IMR-90 (cell line): ENCODE results near the gene PPIP5K2. TPM values are rescaled to one million over a fixed set of nuclear protein-coding genes. Genes with fewer than 3 reads are reported as not detected.

Source experiments
- ATAC-seq: fragments of 200-7000 bp; cut with Tn5 transposase; 2 replicates; pipeline ENCODE4 v1.9.1; 2020; ENCODE audit warnings: low read depth, mild to moderate bottlenecking, moderate library complexity
- BruUV-seq: library from RNA; stranded (reverse); fragments of 400-500 nt; replicated peaks from 2 replicates; lab custom pipeline; 2021; lab: Mats Ljungman, UMichigan
- CTCF ChIA-PET: fragments of 300-600 bp; formaldehyde crosslinking; extraction: SDS; loops from one replicate; lab custom pipeline; 2021; ENCODE audit warnings: antibody characterized with exemption; lab: Yijun Ruan, JAX
- POLR2A ChIA-PET: fragments of 300-600 bp; sonication (Branson Sonifier 250); formaldehyde crosslinking; loops from one replicate; lab custom pipeline; 2022; ENCODE audit warnings: antibody characterized with exemption; ENCODE audit not compliant: unreplicated experiment; lab: Charles Lee
- DNase-seq: peaks from one replicate; pipeline ENCODE4 v3.0.0; 2013
- H2AFZ ChIP-seq: replicated peaks from 2 replicates; pipeline ENCODE3; 2013; ENCODE audit warnings: low read length, mild to moderate bottlenecking; ENCODE audit not compliant: poor library complexity
- H2AK5ac ChIP-seq: 2 replicates; pipeline ENCODE4 v1.6.1; 2013; ENCODE audit warnings: low read depth, low read length, inconsistent platforms
- H2AK9ac ChIP-seq: replicated peaks from 2 replicates; pipeline ENCODE3; 2013; ENCODE audit warnings: mild to moderate bottlenecking, low read depth, low read length, moderate library complexity; ENCODE audit not compliant: poor library complexity
- H2BK120ac ChIP-seq: 2 replicates; pipeline ENCODE4 v1.6.1; 2013; ENCODE audit warnings: low read depth, low read length, inconsistent platforms
- H2BK15ac ChIP-seq: 3 replicates; pipeline ENCODE4 v1.6.1; 2013; ENCODE audit warnings: low read depth, low read length, inconsistent platforms
- H2BK20ac ChIP-seq: 2 replicates; pipeline ENCODE4 v1.6.1; 2013; ENCODE audit warnings: low read depth, mild to moderate bottlenecking, inconsistent platforms, low read length, moderate library complexity
- H2BK5ac ChIP-seq: 2 replicates; pipeline ENCODE4 v1.6.1; 2013; ENCODE audit warnings: mild to moderate bottlenecking, low read depth, low read length, inconsistent platforms; ENCODE audit not compliant: poor library complexity, severe bottlenecking
- H3K14ac ChIP-seq: replicated peaks from 2 replicates; pipeline ENCODE4 v1.6.1; 2013; ENCODE audit warnings: low read depth, low read length, inconsistent platforms
- H3K18ac ChIP-seq: 2 replicates; pipeline ENCODE4 v1.6.1; 2013; ENCODE audit warnings: low read depth, low read length, control low read depth
- H3K23ac ChIP-seq: 2 replicates; pipeline ENCODE4 v1.6.1; 2013; ENCODE audit warnings: low read depth, low read length, inconsistent platforms
- H3K27ac ChIP-seq: 2 replicates; pipeline ENCODE4 v1.5.1; 2013; ENCODE audit warnings: mild to moderate bottlenecking, control low read depth, low read length; ENCODE audit not compliant: insufficient read depth
- H3K27me3 ChIP-seq: 2 replicates; pipeline ENCODE4 v1.6.1; 2013; ENCODE audit warnings: low read length; ENCODE audit not compliant: control insufficient read depth, insufficient read depth
- H3K36me3 ChIP-seq: 2 replicates; pipeline ENCODE4 v1.6.1; 2013; ENCODE audit warnings: low read length, mixed read lengths; ENCODE audit not compliant: control insufficient read depth, insufficient read depth
- H3K4ac ChIP-seq: 2 replicates; pipeline ENCODE4 v1.6.1; 2013; ENCODE audit warnings: low read depth, low read length, inconsistent platforms
- H3K4me1 ChIP-seq: 2 replicates; pipeline ENCODE4 v1.6.1; 2013; ENCODE audit warnings: low read length, mixed read lengths; ENCODE audit not compliant: control insufficient read depth, insufficient read depth
- H3K4me2 ChIP-seq: 2 replicates; pipeline ENCODE4 v1.6.1; 2013; ENCODE audit warnings: low read depth, mild to moderate bottlenecking, control low read depth, low read length, moderate library complexity
- H3K4me3 ChIP-seq: 2 replicates; pipeline ENCODE4 v1.5.1; 2013; ENCODE audit warnings: low read depth, mild to moderate bottlenecking, control low read depth, low read length, moderate library complexity; ENCODE audit not compliant: insufficient read depth
- H3K56ac ChIP-seq: 2 replicates; pipeline ENCODE4 v1.6.1; 2013; ENCODE audit warnings: low read length, inconsistent platforms; ENCODE audit not compliant: insufficient read depth; ENCODE audit errors: extremely low read depth
- H3K79me1 ChIP-seq, 2 experiments: 2 replicates each; pipeline ENCODE4 v1.6.1; 2013; ENCODE audit warnings: low read length in 2 of 2, inconsistent platforms in 1 of 2, low read depth in 1 of 2
- H3K9ac ChIP-seq: 2 replicates; pipeline ENCODE4 v1.6.1; 2013; ENCODE audit warnings: low read depth, low read length, control low read depth
- H3K9me1 ChIP-seq: 2 replicates; pipeline ENCODE4 v1.6.1; 2013; ENCODE audit warnings: low read length, inconsistent platforms; ENCODE audit not compliant: insufficient read depth
- H3K9me3 ChIP-seq: 2 replicates; pipeline ENCODE4 v1.6.1; 2013; ENCODE audit warnings: low read length; ENCODE audit not compliant: control insufficient read depth, insufficient read depth
- H4K20me1 ChIP-seq: 2 replicates; pipeline ENCODE4 v1.6.1; 2013; ENCODE audit warnings: low read length, inconsistent platforms; ENCODE audit not compliant: insufficient read depth
- H4K5ac ChIP-seq: 2 replicates; pipeline ENCODE4 v1.6.1; 2013; ENCODE audit warnings: mild to moderate bottlenecking, low read depth, low read length, control low read depth
- H4K8ac ChIP-seq, 2 experiments: 2 replicates each; pipeline ENCODE4 v1.6.1; 2013; ENCODE audit warnings: low read depth in 2 of 2, low read length in 2 of 2, control low read depth in 1 of 2, inconsistent platforms in 1 of 2
- H4K91ac ChIP-seq: 2 replicates; pipeline ENCODE4 v1.6.1; 2013; ENCODE audit warnings: low read depth, low read length, inconsistent platforms; ENCODE audit not compliant: insufficient read depth
- MAFK ChIP-seq: IDR thresholded peaks from 2 replicates; pipeline ENCODE4 v1.6.1; 2012; ENCODE audit warnings: low read depth, low read length, improper control_type of control experiment
- MXI1 ChIP-seq: IDR thresholded peaks from 2 replicates; pipeline ENCODE4 v1.6.1; 2012; ENCODE audit warnings: low read depth, mild to moderate bottlenecking, low read length, moderate library complexity, borderline replicate concordance
- NFE2L2 ChIP-seq: fragments of 150-350 bp; IDR thresholded peaks from 2 replicates; pipeline ENCODE4 v1.6.1; 2016; ENCODE audit warnings: low read depth, mild to moderate bottlenecking, low read length
- RAD21 ChIP-seq: IDR thresholded peaks from 2 replicates; pipeline ENCODE4 v1.6.1; 2012; ENCODE audit warnings: low read length, improper control_type of control experiment
- RCOR1 ChIP-seq: IDR thresholded peaks from 2 replicates; pipeline ENCODE4 v1.6.1; 2012; ENCODE audit warnings: mild to moderate bottlenecking, low read length, improper control_type of control experiment; ENCODE audit not compliant: insufficient replicate concordance
- WGBS, 2 experiments: methylation state at CpG; one replicate each; pipeline versions ENCODE4 v1.1.5 to v1.1.7; 2013; ENCODE audit warnings: missing lambda C conversion rate in 2 of 2; ENCODE audit not compliant: insufficient read length in 1 of 2; ENCODE audit errors: extremely low coverage in 2 of 2; 5-methylcytosine and 5-hydroxymethylcytosine counted together
- dilution Hi-C: fragments of 300-500 bp; cut with HindIII; formaldehyde crosslinking; loops from one replicate; pipeline ENCODE4 v1.14.3; 2018; ENCODE audit warnings: low sequenced_read_pairs; ENCODE audit not compliant: unreplicated experiment
- in situ Hi-C: fragments of 300-500 bp; cut with MboI; formaldehyde crosslinking; loops from 3 replicates; pipeline ENCODE4 v1.14.3; 2019; ENCODE audit warnings: low sequenced_read_pairs, inconsistent platforms, mixed read lengths
- intact Hi-C: fragments of 100-400 bp; cut with micrococcal nuclease; formaldehyde crosslinking; loops from 2 replicates; pipeline ENCODE4 v1.10.0; 2022
- polyA plus RNA-seq, 3 experiments: library from polyadenylated mRNA; depleted of rRNA; stranded (reverse); fragments of >200 nt; gene quantifications; 2 replicates each; pipeline ENCODE4 v1.2.3, GENCODE V29; 2012; ENCODE audit warnings: low replicate concordance in 1 of 3
- total RNA-seq: library from RNA; depleted of rRNA; stranded (reverse); fragments of >200 nt; gene quantifications from 2 replicates; pipeline ENCODE4 v1.2.3, GENCODE V29; 2012
- TF ChIP-seq, protein P1 (sequence below): fragments of 150-350 bp; IDR thresholded peaks from 2 replicates; pipeline ENCODE4 v1.6.1; 2016; ENCODE audit warnings: low read depth, mild to moderate bottlenecking, low read length, moderate library complexity, borderline replicate concordance
- TF ChIP-seq, protein P2 (sequence below): fragments of 150-350 bp; IDR thresholded peaks from 2 replicates; pipeline ENCODE4 v1.6.1; 2017; ENCODE audit warnings: mild to moderate bottlenecking, antibody characterized with exemption, low read length, low read depth
- TF ChIP-seq, protein P3 (sequence below): conservative IDR thresholded peaks from 2 replicates; pipeline ENCODE4 v1.5.1; 2012; ENCODE audit warnings: mild to moderate bottlenecking, low read depth, low read length, improper control_type of control experiment

Gene PPIP5K2
- total and polyA plus RNA-seq, 2 of the 4 experiments (the other 2 are of a cell fraction), result 32.4 to 67.6 TPM

DNA sequence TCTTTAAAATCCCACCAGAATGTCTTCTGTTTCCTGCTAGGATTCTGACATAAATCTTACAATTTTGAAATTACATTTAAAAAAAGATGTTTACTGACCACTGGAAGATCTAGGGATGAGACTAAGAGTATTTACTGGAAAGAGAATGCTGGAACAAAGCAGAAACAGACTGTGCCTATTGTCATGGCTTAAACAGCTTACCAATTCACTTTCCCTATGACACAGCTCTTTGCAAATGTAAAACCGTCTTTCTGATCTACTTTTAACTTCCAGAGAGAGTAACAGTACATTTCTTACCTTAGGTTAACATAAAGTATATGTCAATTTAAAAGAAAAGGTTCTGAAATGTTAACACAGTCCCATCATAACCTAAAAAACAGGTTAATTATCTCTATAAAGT lies 10.8 kb upstream of the PPIP5K2 start:
- H3K9me3 ChIP-seq, result no peaks in the 10 kb centered on the region
- no peaks in the 10 kb centered on the region for H3K9me1 ChIP-seq
- dilution Hi-C loops (no loop called here), intact Hi-C loops (no loop called here), in situ Hi-C loops (no loop called here)
- no peak overlapping the region for H3K14ac ChIP-seq
- POLR2A ChIA-PET, result no interaction called here
- no CpG with 5 or more reads among the region's 1 CpG for WGBS, 2 experiments
- no peaks in the 10 kb centered on the region for H3K4me1 ChIP-seq
- H2BK5ac ChIP-seq, result no peak overlapping the region
- H3K4me3 ChIP-seq, result no peak overlapping the region
- peaks cover 9 to 11% of the 10 kb centered on the region in 2 experiments; a peak in 3 of 4 replicates for H3K79me1 ChIP-seq
- no peak overlapping the region for H2AK9ac ChIP-seq
- H2BK15ac ChIP-seq, result no peak overlapping the region
- H4K5ac ChIP-seq, result no peak overlapping the region
- H4K8ac ChIP-seq, result no peak overlapping the region
- no peak overlapping the region for H2AK5ac ChIP-seq
- no peak overlapping the region for H2BK20ac ChIP-seq
- no peak overlapping the region for H3K4ac ChIP-seq
- no peaks in the 10 kb centered on the region for H3K36me3 ChIP-seq
- TF ChIP-seq MAFK (no peak), RCOR1 (no peak), NFE2L2 (no peak), RAD21 (no peak), MXI1 (no peak)
- TF ChIP-seq, protein P1, sequence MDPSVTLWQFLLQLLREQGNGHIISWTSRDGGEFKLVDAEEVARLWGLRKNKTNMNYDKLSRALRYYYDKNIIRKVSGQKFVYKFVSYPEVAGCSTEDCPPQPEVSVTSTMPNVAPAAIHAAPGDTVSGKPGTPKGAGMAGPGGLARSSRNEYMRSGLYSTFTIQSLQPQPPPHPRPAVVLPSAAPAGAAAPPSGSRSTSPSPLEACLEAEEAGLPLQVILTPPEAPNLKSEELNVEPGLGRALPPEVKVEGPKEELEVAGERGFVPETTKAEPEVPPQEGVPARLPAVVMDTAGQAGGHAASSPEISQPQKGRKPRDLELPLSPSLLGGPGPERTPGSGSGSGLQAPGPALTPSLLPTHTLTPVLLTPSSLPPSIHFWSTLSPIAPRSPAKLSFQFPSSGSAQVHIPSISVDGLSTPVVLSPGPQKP, result no peak
- TF ChIP-seq, protein P2, sequence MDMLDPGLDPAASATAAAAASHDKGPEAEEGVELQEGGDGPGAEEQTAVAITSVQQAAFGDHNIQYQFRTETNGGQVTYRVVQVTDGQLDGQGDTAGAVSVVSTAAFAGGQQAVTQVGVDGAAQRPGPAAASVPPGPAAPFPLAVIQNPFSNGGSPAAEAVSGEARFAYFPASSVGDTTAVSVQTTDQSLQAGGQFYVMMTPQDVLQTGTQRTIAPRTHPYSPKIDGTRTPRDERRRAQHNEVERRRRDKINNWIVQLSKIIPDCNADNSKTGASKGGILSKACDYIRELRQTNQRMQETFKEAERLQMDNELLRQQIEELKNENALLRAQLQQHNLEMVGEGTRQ, result no peak
- TF ChIP-seq, protein P3, sequence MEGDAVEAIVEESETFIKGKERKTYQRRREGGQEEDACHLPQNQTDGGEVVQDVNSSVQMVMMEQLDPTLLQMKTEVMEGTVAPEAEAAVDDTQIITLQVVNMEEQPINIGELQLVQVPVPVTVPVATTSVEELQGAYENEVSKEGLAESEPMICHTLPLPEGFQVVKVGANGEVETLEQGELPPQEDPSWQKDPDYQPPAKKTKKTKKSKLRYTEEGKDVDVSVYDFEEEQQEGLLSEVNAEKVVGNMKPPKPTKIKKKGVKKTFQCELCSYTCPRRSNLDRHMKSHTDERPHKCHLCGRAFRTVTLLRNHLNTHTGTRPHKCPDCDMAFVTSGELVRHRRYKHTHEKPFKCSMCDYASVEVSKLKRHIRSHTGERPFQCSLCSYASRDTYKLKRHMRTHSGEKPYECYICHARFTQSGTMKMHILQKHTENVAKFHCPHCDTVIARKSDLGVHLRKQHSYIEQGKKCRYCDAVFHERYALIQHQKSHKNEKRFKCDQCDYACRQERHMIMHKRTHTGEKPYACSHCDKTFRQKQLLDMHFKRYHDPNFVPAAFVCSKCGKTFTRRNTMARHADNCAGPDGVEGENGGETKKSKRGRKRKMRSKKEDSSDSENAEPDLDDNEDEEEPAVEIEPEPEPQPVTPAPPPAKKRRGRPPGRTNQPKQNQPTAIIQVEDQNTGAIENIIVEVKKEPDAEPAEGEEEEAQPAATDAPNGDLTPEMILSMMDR, result no peak
- H4K91ac ChIP-seq, result no peak overlapping the region
- no peak overlapping the region for H3K27ac ChIP-seq
- no TSS peak for BruUV-seq
- no peak overlapping the region for H3K56ac ChIP-seq
- no peak overlapping the region for H3K18ac ChIP-seq
- CTCF ChIA-PET, result no interaction called here
- no peak overlapping the region for H3K4me2 ChIP-seq
- H3K9ac ChIP-seq, result no peak overlapping the region
- no peak overlapping the region for H2BK120ac ChIP-seq
- DNase-seq (no peak), ATAC-seq (no peak)
- H3K23ac ChIP-seq, result no peak overlapping the region
- no peak overlapping the region for H2AFZ ChIP-seq
- H4K20me1 ChIP-seq, result no peaks in the 10 kb centered on the region
- H3K27me3 ChIP-seq, result no peaks in the 10 kb centered on the region
